Tibial artery (tissue), 4 donors: Measurements from ENCODE around the gene SUGCT.

Experiments used
- DNase-seq, 2 donors: peaks; one replicate each; pipeline ENCODE4 v3.0.0-alpha.2; 2019
- H3K27ac ChIP-seq, 2 donors: fragments of 200-600 bp; sonication (generic) in 1 of 2; 1 replicate in 1 of 2; 2 replicates in 1 of 2; pipeline ENCODE4 v1.5.1; 2018 to 2019; ENCODE audit warnings: mild to moderate bottlenecking in 1 of 2
- H3K27me3 ChIP-seq, 2 donors: fragments of 200-600 bp; sonication (generic) in 1 of 2; one replicate each; pipeline versions ENCODE4 v1.5.1 to v1.6.0; 2016 to 2019
- H3K36me3 ChIP-seq, 3 donors: fragments of 200-600 bp; sonication (generic) in 2 of 3; one replicate each; pipeline ENCODE4 v1.5.1; 2016 to 2019; ENCODE audit warnings: mild to moderate bottlenecking in 2 of 3
- H3K4me1 ChIP-seq, 4 donors: fragments of 200-600 bp; sonication (generic) in 2 of 4; 1 replicate in 3 of 4; 2 replicates in 1 of 4; pipeline ENCODE4 v1.5.1; 2016 to 2019
- H3K4me3 ChIP-seq, 2 donors: fragments of 200-600 bp; sonication (generic) in 1 of 2; 1 replicate in 1 of 2; 2 replicates in 1 of 2; pipeline ENCODE4 v1.5.1; 2018 to 2019; ENCODE audit warnings: mild to moderate bottlenecking in 2 of 2
- H3K9me3 ChIP-seq, 3 donors: fragments of 200-600 bp; sonication (generic) in 1 of 3; one replicate each; pipeline ENCODE4 v1.5.1; 2016 to 2019
- CTCF ChIP-seq, 2 experiments: fragments of 200-600 bp in 1 of 2; fragments of 450-650 bp in 1 of 2; IDR thresholded peaks; one replicate each; pipeline ENCODE4 v1.5.1; 2017 to 2019; ENCODE audit warnings: antibody characterized with exemption in 2 of 2, mild to moderate bottlenecking in 1 of 2, moderate library complexity in 1 of 2
- intact Hi-C: fragments of 100-400 bp; cut with DNase I; formaldehyde crosslinking; loops from one replicate; pipeline ENCODE4 v1.15.0; 2023; ENCODE audit warnings: low total_unique reads

Gene SUGCT

DNA sequence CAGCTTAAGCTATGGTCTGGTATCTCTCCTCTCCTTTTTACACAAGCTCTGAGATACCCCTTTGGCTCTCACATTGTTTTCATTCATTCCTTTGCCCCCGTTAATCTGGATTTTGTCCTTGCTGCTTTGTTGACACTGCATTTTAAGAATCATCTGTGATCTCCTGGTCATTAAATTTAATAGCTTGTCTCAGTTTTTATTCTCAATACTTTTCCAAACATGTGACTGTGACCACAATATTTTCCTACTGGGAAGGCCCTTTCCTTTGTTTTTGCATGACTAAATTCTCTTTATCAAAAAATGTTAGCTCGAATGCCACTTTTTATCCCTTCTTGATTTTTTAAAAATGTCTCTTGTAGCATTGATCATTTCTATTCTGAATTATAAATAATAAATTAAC lies 171.2 kb downstream of the SUGCT start:
- TF ChIP-seq CTCF (IDR thresholded peaks at IDR 0.05) = no peak
- Histone ChIP-seq H3K27me3 (no peaks in the 10 kb centered on the region), H3K9me3 (no peaks in the 10 kb centered on the region), H3K27ac (peak overlapping the region in 1 of 2 donors; percentile 28), H3K4me3 (no peak overlapping the region), H3K36me3 (no peaks in the 10 kb centered on the region), H3K4me1 (peaks cover 0 to 20% (median 0%) of the 10 kb centered on the region in 4 donors)
- no peak for DNase-seq
- intact Hi-C loops = no loop called here

DNA sequence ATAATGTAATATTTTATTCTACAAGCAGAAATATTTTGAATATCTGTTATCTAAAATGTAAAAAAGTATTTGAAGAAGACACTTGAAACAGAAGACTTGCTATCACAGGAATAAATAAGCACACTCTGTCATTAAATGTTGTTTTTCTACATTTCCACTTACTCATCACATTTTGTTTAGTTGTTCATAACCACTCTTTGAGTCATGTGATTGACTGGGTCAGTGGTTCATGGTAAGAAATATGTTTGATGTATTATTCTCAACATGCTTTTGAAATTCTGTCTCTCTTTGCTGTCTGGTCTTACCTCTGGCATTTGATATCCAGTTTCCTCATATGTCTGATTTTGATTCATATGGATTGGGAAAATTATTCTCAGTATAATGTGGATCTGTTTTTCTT lies 171.8 kb downstream of the SUGCT start:
- no peak for DNase-seq
- no peaks in the 10 kb centered on the region for H3K27me3 ChIP-seq
- intact Hi-C loops = no loop called here
- H3K9me3 ChIP-seq = no peaks in the 10 kb centered on the region
- no peaks in the 10 kb centered on the region for H3K36me3 ChIP-seq
- TF ChIP-seq CTCF (IDR thresholded peaks at IDR 0.05) = no peak
- peaks cover 0 to 15% (median 0%) of the 10 kb centered on the region in 4 donors for H3K4me1 ChIP-seq
- H3K27ac ChIP-seq = no peak overlapping the region
- no peak overlapping the region for H3K4me3 ChIP-seq

- Histone ChIP-seq H3K4me3 (no peak overlapping the region), H3K36me3 (no peaks in the 10 kb centered on the region), H3K9me3 (no peaks in the 10 kb centered on the region), H3K4me1 (peaks cover 0 to 8% (median 0%) of the 10 kb centered on the region in 4 donors), H3K27ac (no peak overlapping the region), H3K27me3 (no peaks in the 10 kb centered on the region)
- intact Hi-C loops = no loop called here
- DNase-seq = no peak
- TF ChIP-seq CTCF (IDR thresholded peaks at IDR 0.05) = no peak
These were observed 175.5 kb downstream of the SUGCT start for GRCh38 chr7:40310258-40310657.

DNA sequence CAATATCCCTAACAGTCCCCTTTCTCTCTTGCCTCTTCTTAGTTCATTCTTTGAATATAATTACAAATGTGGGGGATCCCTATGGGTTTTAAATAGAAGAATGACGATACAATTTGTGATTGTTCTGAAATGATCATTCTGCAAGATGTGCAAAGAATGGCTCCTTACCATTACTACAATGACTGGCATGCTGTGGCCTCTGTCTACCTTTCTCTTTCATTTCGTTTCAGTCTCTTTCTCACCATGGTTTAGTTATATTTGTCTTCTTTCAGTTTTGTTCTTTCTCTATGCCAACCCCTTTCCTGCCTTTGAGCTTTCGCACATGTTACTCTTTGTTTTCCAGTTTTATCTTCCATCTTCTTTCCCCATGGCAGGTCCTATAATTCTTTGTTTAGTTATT lies 176.5 kb downstream of the SUGCT start:
- H3K4me1 ChIP-seq = peaks cover 0 to under 1% (median 0%) of the 10 kb centered on the region in 4 donors
- no peaks in the 10 kb centered on the region for H3K27me3 ChIP-seq
- intact Hi-C loops = no loop called here
- H3K36me3 ChIP-seq = no peaks in the 10 kb centered on the region
- no peak overlapping the region for H3K27ac ChIP-seq
- DNase-seq = no peak
- no peak for TF ChIP-seq CTCF (IDR thresholded peaks at IDR 0.05)
- H3K9me3 ChIP-seq = no peaks in the 10 kb centered on the region
- no peak overlapping the region for H3K4me3 ChIP-seq

DNA sequence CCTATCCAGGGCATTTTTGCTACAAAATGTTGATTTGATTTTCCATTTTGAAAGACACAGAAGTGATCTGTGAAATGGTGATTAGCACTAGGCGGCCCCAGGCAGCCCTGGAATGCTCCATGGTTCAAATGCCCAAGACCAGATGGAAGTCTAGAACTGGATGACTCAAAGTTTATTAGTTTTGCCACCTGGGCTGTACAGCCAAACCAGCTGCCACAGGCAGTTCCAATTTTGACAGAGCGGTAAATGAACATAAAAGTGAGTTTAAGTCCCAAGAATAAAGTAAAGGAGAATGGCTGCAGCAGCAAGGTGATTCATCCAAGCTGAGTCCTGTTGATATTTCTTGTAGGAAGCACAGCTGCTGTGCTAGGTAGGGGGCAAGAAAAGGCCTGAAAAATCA lies 180.5 kb downstream of the SUGCT start:
- Histone ChIP-seq H3K9me3 (no peaks in the 10 kb centered on the region), H3K36me3 (no peaks in the 10 kb centered on the region), H3K27me3 (no peaks in the 10 kb centered on the region), H3K4me3 (no peak overlapping the region), H3K27ac (no peak overlapping the region), H3K4me1 (peaks cover 0 to 5% (median 0%) of the 10 kb centered on the region in 4 donors)
- intact Hi-C loops = no loop called here
- TF ChIP-seq CTCF (IDR thresholded peaks at IDR 0.05) = no peak
- no peak for DNase-seq

DNA sequence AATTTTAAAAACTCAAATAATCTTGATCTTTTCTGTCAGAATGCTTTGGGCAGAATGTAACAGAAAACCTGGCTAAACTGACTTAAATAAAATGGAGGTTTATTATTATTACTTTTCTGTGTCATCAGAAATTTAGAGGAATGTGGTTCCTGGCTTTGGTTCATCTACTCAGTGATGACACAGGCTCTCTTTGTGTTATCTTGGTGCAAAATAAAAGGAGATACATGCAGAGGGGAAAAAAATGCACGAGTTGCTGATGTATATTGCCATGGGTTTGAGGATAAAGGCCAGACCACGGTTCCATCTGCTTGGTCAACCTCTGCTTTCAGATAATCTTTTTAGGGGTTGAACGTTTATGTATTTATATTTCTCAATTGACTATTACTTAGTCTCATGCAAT lies 181.4 kb downstream of the SUGCT start:
- peaks cover 0 to 5% (median 0%) of the 10 kb centered on the region in 4 donors for H3K4me1 ChIP-seq
- intact Hi-C loops = no loop called here
- no peak for TF ChIP-seq CTCF (IDR thresholded peaks at IDR 0.05)
- no peak for DNase-seq
- H3K27me3 ChIP-seq = no peaks in the 10 kb centered on the region
- no peak overlapping the region for H3K4me3 ChIP-seq
- no peaks in the 10 kb centered on the region for H3K36me3 ChIP-seq
- no peaks in the 10 kb centered on the region for H3K9me3 ChIP-seq
- H3K27ac ChIP-seq = no peak overlapping the region
